Measurements from ENCODE around the gene PTGFR.

Gene PTGFR

DNA sequence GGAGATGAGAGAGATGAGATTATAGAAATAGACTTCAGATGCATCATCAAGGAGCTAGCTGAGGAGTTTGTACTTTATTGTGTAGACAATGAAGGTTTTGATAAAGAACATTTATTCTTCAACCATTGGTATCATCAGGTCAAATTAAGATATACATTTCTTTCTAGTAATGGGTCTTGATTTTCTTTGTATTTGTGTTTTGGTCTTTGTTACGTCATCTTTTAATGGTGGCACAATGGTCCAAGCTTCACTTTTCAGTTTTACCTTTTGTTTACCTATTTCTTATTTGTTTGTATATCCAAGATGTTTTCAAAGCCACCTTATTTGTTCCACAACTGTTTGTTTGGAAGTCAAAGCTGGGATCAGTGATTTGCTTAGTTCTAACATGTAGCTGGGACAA lies 44.5 kb downstream of the PTGFR start:
- TF ChIP-seq, protein P1, sequence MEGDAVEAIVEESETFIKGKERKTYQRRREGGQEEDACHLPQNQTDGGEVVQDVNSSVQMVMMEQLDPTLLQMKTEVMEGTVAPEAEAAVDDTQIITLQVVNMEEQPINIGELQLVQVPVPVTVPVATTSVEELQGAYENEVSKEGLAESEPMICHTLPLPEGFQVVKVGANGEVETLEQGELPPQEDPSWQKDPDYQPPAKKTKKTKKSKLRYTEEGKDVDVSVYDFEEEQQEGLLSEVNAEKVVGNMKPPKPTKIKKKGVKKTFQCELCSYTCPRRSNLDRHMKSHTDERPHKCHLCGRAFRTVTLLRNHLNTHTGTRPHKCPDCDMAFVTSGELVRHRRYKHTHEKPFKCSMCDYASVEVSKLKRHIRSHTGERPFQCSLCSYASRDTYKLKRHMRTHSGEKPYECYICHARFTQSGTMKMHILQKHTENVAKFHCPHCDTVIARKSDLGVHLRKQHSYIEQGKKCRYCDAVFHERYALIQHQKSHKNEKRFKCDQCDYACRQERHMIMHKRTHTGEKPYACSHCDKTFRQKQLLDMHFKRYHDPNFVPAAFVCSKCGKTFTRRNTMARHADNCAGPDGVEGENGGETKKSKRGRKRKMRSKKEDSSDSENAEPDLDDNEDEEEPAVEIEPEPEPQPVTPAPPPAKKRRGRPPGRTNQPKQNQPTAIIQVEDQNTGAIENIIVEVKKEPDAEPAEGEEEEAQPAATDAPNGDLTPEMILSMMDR (IDR thresholded peaks at IDR 0.05; ENCODE audit: low read depth, low read length), result no peak
- DNase-seq (ENCODE audit: low read depth in 2 of 2), result no peak
- no peak overlapping the region for H3K4me3 ChIP-seq (replicated peaks in 1 of 2; ENCODE audit: low read depth in 2 of 2, low read length in 2 of 2)

DNA sequence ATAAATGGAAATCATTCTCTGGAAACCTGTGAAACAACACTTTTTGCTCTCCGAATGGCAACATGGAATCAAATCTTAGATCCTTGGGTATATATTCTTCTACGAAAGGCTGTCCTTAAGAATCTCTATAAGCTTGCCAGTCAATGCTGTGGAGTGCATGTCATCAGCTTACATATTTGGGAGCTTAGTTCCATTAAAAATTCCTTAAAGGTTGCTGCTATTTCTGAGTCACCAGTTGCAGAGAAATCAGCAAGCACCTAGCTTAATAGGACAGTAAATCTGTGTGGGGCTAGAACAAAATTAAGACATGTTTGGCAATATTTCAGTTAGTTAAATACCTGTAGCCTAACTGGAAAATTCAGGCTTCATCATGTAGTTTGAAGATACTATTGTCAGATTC lies 45.7 kb downstream of the PTGFR start:
- no peak overlapping the region for H3K4me3 ChIP-seq (replicated peaks in 1 of 2; ENCODE audit: low read depth in 2 of 2, low read length in 2 of 2)
- DNase-seq (ENCODE audit: low read depth in 2 of 2), result peak in 1 of 2 donors; percentile 47
- TF ChIP-seq, protein P1 (IDR thresholded peaks at IDR 0.05; ENCODE audit: low read depth, low read length), result no peak

DNA sequence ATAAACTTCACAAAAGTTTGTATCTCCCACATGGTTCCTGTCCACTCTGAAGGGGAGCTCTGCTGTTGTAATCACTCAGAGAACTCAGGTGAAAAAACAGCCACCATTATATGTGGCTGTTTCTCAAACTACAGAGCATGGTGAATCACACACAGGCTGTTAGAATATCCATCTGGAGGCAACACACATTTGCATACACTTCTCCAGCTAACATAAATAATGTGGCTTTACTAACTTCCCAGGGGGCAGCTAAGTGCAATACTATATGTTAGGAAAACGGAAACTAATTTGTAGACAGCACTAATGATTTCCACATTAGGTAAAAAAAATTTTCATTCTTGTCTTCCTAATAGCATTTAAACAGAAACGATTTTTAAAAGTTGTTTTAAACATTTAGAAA lies 49.3 kb downstream of the PTGFR start:
- DNase-seq (ENCODE audit: low read depth in 2 of 2), result no peak

DNA sequence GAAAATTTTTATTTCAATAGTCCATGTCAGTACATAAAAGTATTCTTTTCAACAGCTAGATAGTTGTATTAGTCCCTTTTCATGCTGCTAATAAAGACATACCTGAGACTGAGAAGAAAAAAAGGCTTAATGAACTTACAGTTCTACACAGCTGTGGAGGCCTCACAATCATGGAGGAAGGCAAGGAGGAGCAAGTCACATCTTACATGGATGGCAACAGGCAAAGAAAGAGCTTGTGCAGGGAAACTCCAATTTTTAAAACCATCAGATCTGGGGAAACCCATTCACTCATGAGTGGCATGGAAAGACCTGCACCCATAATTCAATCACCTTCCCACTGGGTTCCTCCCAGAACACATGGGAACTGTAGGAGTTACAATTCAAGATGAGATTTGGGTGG lies 50.7 kb downstream of the PTGFR start:
- no peak for DNase-seq (ENCODE audit: low read depth in 2 of 2)
- TF ChIP-seq, protein P1 (IDR thresholded peaks at IDR 0.05; ENCODE audit: low read depth, low read length), result no peak
- H3K4me3 ChIP-seq (replicated peaks in 1 of 2; ENCODE audit: low read depth in 2 of 2, low read length in 2 of 2), result no peak overlapping the region

More for the DNA sequence above, 49.3 kb downstream of the PTGFR start:
- TF ChIP-seq, protein P1 (IDR thresholded peaks at IDR 0.05; ENCODE audit: low read depth, low read length), result no peak
- no peak overlapping the region for H3K4me3 ChIP-seq (replicated peaks in 1 of 2; ENCODE audit: low read depth in 2 of 2, low read length in 2 of 2)

DNA sequence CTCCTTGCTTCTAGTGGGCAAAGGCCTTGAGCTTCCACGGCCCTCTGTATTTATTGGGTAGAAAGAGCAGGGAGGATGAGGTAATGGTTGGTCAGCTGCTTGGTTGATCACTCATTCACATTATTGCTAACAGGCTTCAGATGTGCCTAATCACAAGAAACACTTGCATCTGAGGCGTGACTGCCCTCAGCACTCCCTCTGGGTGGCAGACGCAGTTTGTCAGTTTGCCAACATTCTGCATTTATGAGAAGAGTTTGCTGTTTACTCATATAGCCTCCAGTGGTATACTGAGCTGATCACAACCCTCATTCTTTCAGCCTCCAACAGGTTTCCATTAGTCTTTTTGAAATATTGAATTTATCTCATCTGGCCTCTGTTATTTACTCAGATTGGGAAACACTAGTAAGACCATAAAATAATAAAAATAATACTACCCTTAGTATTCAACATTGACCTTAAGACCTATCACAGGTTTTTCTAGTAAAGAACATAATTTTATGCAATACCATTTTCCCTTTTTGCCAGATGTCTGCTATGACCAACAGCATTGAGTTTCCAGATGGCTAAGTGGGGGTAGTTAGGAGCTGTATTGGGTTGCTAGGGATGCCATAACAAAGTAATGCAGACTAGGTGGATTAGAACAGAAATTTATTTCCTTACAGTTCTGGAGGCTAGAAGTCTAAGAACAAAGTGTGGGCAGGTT lies 53.3 kb downstream of the PTGFR start:
- TF ChIP-seq, protein P1 (IDR thresholded peaks at IDR 0.05; ENCODE audit: low read depth, low read length), result no peak
- no peak for DNase-seq (ENCODE audit: low read depth in 2 of 2)

DNA sequence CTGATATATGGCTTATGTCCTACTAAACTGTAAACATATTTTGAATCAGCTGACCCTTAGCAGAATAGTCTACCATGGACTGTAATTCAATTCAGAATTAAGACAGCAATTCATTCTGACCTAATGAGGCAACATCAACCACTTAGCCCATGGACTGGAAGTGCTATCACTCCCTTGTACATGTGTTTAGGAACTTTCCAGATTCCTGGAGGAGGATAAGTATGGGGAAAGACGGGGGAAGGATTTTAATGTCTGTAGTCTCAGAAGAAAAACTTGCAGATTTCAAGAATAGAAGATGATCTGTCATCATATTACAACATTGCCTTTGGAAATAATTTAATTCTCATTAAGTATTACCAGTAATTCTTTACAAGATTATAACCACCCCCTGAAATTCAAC lies 56.3 kb downstream of the PTGFR start:
- TF ChIP-seq, protein P1 (IDR thresholded peaks at IDR 0.05; ENCODE audit: low read depth, low read length), result no peak
- DNase-seq (ENCODE audit: low read depth in 2 of 2), result no peak
- H3K4me3 ChIP-seq (replicated peaks in 1 of 2; ENCODE audit: low read depth in 2 of 2, low read length in 2 of 2), result no peak overlapping the region

More for the DNA sequence above, 53.3 kb downstream of the PTGFR start:
- H3K4me3 ChIP-seq (replicated peaks in 1 of 2; ENCODE audit: low read depth in 2 of 2, low read length in 2 of 2), result no peak overlapping the region

DNA sequence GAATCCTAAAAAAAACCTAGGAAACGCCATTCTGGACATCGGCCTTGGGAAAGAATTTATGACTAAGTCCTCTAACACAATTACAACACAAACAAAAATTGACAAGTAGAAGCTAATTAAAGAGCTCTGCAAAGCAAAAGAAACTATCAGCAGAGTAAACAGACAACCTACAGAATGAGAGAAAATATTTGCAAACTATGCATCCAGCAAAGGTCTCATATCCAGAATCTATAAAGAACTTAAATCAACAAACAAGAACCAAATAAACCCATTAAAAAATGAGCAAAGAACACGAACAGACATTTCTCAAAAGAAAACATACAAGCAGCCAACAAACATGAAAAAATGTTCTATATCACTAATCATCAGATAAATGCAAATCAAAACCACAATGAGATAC lies 58.6 kb downstream of the PTGFR start:
- TF ChIP-seq, protein P1 (IDR thresholded peaks at IDR 0.05; ENCODE audit: low read depth, low read length), result no peak
- no peak for DNase-seq (ENCODE audit: low read depth in 2 of 2)
- H3K4me3 ChIP-seq (replicated peaks in 1 of 2; ENCODE audit: low read depth in 2 of 2, low read length in 2 of 2), result no peak overlapping the region
